ENCODE measurements around the gene SH3BP4.

The SH3BP4 gene

DNA sequence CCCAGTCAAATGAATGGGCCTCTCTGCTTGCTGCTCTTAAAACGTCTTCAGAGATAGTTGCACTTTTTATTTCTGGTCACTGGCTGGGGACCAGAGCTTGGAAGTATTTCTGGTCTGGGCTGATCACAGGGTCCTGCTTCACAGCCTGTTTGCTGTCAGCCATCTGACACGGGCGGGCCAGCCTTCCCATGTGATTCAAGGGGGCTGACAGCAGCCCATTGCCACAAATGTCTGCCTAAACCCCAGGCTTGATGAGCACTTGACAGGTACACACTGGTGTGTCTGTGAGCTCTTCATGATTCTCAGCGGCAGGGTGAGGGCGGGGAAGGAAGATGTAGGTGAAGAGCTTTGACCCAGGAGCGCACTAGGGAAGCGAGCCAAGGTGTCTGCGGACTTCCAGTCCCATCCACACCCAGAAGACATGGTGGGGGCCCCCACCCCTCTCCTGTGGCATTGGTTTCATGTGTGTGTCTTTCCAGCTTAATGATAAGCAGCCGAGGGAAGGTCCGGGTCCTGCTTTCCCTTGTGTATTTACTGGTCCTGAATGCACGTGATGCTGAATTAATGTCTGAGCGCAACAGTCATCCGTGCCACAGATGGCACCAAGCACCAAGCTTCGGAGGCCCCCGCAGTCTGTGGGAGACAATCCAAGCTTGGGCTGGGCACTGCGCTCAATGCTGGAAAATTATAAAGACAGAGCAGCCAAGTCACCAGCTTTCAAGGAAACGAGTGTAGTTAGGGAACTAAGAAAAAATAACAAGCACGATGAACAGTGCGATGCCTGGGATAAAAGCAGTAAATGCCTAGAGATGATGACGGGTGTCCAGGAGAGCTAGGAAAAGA, 73.3 kb downstream of the SH3BP4 start:
- DNase-seq: no peak

DNA sequence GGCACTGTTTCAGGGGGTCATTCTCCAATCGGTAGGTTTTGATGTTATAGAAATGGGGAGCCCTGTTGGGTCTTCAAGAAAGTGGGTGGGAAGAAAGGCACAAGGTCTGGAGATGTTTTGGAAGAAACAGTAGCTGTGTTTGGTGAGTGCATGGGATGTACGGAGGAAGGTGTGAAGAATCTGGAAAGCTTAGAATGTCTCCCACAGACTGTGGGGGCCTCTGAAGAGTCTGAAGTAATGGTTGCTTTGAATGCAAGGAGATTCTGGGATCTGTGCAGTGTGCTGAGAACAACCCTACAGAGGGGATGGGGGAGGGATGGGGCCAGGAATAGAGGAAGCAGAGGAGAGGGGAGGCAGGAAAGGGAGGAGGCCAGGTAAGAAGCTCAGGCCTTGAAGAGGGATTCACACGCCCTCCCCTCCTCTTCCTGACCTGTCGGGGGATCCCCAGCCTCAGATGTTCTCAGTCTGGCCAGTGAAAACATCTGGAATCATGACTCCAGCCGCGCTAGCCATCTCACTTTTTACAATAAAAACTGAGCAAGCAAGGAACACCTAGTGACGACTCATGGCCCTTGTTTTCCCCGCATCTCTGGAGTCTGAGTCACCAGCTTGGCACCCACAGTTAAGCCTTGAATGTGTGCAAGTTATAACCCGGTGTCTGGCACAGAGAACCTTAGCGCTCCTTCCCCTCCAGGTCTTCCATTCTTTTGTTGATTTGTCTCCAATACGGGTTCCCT, 74.2 kb downstream of the SH3BP4 start:
- no peak for DNase-seq

DNA sequence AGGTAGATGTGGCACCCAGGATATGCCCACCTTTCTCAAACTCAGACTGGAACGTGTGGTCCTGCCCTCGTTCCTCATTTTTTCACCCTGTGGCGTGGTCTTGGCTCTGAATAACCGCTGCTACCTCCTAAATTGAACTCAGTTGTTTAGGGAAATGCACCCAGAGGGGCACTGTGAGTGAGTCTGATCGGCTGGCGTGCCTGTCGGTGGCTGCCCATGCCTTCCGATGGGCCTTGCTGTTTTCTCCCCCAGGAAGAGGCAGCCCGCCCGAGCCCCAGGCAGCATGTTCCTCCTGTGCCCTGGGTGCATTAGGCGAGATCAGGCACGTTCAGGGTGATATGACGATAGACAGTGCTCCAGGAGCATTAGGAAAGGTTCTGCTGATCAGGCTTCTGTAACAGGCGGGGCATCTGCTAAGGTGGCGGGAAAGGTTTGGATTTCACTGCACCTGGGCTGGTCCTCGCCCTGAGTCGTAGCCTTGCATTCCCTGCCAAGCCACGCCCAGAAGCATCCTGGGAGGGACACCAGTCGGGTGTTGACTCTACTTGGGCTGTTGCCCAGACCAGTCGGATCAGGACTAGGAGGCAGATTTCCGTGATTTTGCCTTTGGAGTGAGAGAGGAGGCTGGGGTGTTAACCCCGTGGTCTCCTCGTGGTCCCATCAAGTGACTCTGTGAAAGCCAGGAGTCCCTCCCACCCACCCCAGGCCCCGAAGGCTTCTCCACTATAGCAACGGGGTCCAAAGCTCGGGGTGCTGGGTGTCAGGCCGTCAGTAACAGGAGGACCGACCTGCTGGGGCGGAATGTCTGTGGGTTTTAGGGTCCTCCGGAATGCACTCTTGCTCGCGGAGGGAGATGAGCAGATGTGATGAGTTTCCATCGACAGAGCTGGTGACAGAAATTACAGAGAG, 75.1 kb downstream of the SH3BP4 start:
- peak; percentile 84 for DNase-seq

DNA sequence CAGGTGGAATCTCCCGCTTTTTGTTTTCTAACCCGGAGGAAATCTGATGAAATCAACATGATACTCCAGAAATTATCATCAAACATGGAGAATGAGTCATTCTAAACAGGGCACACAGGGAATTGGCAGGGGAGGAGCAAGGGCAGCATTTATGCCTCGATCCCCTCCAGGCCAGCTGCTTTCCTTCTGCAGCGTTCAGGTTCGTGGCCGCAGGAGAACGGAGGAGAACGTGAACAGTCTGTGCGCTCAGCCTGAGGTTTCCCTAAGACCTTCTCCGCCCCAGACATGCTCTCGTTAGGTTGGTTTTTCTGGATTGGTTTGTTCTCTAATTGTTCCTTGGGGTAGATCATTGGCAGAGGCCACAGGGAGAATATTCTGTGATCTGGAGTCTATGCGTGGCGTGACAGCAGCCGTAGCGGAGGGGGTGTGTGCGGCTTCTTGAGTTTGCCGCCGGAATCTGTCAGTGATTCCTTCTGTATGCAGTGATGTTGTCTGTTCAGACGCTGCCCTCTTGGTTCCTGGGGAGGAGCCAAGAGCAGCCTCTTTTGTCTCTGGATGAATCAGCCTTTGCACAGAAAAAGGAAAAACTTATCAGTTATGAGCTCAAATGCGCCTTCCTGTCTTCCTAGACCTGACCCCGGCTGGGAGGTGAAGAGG, 75.9 kb downstream of the SH3BP4 start:
- no peak for DNase-seq

DNA sequence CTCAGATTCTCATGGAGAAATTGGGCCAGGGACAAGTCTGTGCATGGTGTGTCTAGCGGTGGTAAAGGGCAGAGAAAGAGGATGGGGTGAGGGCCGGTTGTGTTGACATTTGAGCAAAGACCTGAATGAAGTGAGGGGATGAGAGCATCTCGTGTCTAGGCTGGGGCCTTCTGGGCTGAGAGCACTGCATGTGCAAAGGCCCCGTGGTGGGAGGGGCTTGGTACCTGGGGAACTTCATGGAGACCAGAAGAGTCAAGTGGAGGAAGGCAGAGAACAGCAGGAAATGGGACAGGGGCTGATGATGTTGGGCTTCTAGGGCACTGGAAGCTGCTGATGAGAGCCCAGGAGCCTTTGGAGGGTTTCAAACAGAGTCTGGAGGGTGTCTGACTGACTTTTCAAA, 76.8 kb downstream of the SH3BP4 start:
- DNase-seq: no peak

DNA sequence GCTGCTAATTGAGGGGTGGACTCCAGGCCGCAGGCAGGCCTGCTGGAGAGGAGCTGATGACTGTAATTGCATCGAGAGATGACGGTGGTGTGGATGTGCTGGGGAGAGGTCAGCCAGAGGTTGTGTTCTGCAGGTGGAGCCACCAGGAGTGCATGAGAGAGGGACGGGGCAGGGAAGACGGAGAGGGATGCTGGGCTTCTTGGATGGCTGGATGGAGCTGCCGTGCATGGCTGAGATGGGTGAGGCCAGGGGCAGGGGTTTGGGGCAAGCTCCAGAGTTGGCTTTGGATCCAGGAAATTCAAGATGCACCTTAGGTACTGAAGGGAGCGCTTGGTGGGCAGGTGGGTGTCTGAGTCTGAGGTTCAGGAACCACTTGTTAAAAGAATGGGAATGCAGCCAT, 77.2 kb downstream of the SH3BP4 start:
- DNase-seq: no peak

DNA sequence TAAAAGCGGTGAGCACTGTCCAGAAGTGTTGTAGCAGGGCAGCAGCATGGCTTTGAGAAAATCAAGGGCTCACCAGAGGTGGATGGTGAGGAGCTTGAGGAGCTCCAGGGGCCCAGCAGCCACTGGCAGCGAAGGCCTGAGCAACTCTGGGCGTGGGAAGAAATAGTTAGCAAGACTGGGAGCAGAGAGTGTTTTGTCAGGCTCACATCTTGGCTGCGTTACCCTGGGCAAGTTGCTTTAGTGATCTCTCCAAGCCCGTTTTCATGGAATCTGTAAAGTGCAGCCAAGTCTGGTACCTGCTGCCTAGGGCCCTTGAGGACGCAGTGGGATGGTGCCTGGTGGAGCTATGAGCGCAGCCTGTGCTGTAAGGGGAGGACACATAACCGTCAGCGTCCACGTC, 78.3 kb downstream of the SH3BP4 start:
- DNase-seq: no peak

DNA sequence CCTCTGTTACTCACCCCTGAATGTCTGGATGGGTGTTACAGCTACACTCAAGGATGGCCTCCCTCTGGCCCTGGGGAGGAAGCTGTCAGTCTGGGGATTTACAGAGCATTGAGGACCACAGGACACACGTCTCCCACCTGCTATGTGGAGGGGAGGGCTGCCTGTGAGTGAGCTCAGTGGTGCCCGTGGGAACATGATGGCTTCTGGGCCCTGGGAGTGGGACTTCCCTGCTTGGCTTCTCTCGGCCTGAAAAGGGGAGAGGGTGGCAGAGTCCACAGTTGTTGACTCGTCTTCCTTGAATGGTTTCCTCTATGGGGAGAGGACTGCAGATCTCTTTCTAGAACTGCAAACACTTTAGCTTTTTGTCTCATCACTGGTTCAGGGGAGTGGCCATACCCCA, 79.1 kb downstream of the SH3BP4 start:
- no peak for DNase-seq

DNA sequence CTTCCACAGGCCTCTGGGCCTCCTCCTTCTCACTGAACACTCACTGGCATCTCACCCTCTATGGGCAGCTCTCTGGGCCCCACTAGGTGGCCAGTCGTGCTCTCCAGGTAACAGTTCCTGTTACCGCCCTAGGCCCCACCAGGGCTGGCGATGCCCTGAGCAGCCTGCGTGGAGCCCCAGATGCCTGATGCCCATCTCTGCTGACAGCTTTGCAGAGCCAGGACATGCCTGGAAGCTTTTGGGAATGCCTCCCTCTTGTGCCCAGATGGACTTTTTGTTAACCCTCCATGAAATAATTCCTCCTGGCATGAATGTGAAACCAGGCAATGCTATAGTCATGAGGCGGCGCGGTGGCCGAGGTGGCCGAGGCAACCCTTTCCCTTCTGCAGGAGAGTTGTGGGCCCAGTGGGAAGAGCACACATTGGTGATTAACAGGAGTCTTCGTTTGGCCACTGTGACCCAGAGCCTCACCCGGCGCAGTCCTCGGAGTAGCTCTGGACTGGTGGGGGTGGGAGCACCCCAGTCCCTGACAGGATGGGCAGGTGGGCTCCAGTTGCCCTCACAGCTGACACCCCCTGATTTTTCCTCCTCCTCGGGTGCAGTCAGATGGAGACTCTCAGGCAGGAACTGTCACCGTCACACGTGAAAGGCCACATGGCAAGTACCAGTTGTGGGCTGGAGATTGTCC, 80.0 kb downstream of the SH3BP4 start:
- no peak for DNase-seq

DNA sequence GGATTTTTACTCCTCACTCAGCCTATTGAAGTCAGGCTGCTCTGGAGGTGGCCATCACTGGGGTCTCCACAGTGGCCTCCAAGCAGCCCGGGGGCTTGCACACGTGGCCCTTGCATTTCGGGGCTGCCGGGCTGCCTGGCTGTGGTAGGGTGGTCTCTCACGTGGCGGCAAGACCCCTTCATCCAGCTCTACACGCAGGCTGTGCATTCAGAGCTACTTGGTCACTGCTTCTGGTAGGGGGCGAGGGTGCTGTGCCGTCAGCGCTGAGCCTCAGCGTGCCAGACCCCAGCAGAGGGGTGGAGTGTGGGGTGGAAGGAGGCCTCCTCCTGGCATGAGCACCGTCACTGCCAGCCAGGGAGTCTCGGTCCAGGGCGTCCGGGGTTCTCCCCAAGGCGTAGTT, 80.6 kb downstream of the SH3BP4 start:
- no peak for DNase-seq

DNA sequence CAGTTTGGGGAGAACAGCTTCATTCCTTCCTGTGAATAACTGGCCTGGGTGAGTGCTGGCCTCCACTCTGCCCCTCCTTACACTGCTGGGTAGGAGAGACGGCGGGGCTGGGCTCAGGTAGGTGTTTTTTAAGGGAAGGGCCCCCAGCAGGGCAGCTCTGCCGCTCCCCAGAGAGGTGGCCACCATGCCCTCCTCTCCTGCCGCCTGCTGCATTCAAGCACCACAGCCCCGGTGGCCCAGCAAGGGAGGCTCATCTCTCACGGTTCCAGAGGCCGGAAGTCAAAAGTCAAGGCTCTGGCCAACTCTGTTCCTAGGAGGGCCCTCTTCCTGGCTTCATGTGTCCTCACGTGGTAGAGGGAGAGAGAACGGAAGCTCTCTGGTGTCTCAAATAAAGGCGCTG, 81.1 kb downstream of the SH3BP4 start:
- DNase-seq: no peak

DNA sequence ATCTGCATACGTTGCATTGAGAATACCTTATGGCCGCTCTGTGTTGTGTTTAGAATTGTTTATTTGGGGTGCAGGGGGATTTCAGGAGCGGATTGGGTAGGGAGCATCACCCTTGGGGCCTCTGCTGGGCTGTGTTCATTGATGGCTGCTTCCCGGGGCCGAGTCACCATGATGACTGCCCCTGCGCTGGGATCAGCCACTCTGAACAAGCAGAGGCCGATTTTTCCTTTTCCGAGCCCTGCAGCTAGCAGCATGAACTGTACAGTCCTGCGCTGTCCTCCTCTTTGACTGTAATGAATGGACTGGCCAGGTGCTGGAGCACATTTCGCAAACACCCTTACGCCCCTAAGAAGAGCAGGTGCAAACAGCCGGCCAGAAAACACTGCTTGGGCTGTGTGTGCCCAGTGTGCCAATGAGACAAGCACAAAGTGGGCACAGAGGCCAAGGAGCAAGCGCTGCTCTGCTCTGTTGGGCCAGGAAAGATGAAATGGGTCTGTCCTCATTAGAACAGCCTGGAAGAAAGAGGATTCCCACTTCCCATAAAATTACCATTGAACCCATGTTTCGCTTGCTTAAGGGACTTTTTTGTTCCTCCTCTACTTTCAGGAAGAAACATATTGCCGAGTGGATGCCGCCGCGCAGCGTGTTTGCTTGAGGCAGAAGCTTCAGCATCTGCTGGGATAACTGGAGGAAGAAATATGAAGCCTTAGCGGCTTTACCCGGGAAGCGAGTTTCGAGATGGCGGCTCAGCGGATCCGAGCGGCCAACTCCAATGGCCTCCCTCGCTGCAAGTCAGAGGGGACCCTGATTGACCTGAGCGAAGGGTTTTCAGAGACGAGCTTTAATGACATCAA, 82.7 kb downstream of the SH3BP4 start:
- peak; percentile 69 for DNase-seq

DNA sequence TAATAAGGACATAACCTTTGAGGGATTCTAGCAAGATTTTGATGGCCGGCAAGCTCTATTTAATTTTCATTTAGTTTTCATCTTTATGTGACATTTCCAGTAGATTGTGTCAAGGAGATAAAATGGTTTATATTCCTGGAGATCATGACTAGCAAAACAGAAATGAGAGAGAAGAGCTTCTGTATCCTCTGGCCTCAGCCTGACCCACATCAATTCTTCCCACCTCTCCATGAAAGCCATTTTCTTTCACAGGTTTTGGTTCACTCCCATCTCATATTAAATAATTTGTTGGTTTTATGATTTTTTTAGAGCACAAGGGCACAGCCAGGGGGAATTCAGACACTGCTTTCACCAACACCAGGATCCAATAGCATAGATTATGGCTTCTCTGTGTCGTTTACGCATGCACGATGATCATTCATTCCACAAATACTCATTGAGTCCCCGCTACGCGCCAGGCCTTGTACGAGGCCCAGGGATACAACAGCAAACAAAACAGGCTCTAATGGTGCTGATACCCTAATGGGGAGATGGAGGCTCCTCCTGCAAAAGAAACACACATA, 85.9 kb downstream of the SH3BP4 start:
- no peak for DNase-seq

DNA sequence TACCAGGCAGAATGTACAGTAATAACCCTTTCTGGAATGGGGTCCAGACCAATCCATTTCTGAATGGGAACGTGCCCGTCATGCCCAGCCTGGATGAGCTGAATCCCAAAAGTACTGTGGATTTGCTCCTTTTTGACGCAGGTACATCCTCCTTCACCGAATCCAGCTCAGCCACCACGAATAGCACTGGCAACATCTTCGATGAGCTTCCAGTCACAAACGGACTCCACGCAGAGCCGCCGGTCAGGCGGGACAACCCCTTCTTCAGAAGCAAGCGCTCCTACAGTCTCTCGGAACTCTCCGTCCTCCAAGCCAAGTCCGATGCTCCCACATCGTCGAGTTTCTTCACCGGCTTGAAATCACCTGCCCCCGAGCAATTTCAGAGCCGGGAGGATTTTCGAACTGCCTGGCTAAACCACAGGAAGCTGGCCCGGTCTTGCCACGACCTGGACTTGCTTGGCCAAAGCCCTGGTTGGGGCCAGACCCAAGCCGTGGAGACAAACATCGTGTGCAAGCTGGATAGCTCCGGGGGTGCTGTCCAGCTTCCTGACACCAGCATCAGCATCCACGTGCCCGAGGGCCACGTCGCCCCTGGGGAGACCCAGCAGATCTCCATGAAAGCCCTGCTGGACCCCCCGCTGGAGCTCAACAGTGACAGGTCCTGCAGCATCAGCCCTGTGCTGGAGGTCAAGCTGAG, 89.6 kb downstream of the SH3BP4 start:
- no peak for DNase-seq

DNA sequence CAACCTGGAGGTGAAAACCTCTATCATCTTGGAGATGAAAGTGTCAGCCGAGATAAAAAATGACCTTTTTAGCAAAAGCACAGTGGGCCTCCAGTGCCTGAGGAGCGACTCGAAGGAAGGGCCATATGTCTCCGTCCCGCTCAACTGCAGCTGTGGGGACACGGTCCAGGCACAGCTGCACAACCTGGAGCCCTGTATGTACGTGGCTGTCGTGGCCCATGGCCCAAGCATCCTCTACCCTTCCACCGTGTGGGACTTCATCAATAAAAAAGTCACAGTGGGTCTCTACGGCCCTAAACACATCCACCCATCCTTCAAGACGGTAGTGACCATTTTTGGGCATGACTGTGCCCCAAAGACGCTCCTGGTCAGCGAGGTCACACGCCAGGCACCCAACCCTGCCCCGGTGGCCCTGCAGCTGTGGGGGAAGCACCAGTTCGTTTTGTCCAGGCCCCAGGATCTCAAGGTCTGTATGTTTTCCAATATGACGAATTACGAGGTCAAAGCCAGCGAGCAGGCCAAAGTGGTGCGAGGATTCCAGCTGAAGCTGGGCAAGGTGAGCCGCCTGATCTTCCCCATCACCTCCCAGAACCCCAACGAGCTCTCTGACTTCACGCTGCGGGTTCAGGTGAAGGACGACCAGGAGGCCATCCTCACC, 90.2 kb downstream of the SH3BP4 start:
- DNase-seq: no peak

DNA sequence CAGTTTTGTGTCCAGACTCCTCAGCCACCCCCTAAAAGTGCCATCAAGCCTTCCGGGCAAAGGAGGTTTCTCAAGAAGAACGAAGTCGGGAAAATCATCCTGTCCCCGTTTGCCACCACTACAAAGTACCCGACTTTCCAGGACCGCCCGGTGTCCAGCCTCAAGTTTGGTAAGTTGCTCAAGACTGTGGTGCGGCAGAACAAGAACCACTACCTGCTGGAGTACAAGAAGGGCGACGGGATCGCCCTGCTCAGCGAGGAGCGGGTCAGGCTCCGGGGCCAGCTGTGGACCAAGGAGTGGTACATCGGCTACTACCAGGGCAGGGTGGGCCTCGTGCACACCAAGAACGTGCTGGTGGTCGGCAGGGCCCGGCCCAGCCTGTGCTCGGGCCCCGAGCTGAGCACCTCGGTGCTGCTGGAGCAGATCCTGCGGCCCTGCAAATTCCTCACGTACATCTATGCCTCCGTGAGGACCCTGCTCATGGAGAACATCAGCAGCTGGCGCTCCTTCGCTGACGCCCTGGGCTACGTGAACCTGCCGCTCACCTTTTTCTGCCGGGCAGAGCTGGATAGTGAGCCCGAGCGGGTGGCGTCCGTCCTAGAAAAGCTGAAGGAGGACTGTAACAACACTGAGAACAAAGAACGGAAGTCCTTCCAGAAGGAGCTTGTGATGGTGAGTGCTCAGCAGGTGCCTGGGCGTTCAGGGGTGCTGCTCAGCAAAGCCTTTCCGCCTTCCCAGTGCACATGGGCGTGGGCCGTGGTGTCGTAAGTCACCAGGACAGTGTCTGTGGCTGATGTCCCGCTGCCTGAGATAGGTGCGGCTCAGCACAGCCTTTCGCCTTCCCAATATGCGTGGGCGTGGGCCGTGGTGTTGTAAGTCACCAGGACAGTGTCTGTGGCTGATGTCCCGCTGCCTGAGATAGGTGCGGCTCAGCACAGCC, 91.0 kb downstream of the SH3BP4 start:
- DNase-seq: no peak

DNA sequence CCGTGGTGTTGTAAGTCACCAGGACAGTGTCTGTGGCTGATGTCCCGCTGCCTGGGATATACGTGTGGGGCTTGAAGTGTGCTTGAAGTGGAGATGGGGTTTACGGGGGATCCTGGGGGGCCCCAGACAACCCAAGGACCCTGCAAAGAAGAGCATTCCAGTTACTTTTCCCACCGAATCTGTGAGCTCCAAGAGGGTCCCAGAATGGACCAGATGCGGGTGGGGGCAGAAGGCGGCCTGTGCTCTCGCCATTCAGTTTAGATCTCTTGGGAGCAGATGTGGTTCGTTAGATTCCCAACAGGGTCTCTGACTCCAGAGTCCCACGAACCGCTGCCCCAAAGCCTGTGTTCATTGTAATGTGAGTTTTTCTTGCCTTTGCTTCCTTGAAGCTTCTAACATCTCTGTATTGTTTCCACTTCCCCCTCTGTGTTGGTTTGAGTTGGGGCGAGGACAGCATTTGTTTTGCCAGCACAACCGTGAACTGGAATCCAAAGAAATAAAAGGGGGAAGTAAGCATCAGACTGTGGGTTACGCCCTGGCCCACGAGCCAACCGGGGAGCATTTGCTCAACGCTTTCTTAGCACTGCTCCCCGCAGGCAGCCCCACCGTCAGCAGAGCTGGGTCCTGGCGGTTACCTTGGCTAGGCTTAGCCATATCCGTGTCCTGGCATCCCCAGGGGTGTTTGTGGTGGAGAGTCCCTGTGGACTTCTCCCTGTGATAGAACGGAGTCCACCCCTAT, 92.1 kb downstream of the SH3BP4 start:
- DNase-seq: no peak

All from NCI-H774 (cell line).